Fibroblast of lung (primary cell): ENCODE data around the gene CDY1B. TPM values are rescaled to one million over a fixed set of nuclear protein-coding genes. Genes with fewer than 3 reads are reported as not detected.
"Not testable (repeated sequence)": the region's sequence is repeated elsewhere in the genome, so short reads cannot be mapped to it uniquely, and the experiment has no call there.

Experiments
- DNase-seq, 2 donors: peaks; one replicate each; pipeline versions ENCODE4 v3.0.0 to v3.0.0-alpha.2; 2010; ENCODE audit warnings: low read depth in 2 of 2
- H2AFZ ChIP-seq: 2 replicates; pipeline ENCODE4 v1.5.1; 2012; ENCODE audit warnings: low read length, control low read depth, inconsistent platforms
- H3K27ac ChIP-seq: 2 replicates; pipeline ENCODE4 v1.5.1; 2011; ENCODE audit warnings: low read length, control low read depth; ENCODE audit not compliant: insufficient read depth
- H3K27me3 ChIP-seq: 2 replicates; pipeline ENCODE4 v1.5.1; 2011; ENCODE audit warnings: mild to moderate bottlenecking, low read length; ENCODE audit not compliant: control insufficient read depth, insufficient read depth
- H3K36me3 ChIP-seq: 2 replicates; pipeline ENCODE4 v1.5.1; 2011; ENCODE audit warnings: low read length; ENCODE audit not compliant: control insufficient read depth, insufficient read depth
- H3K4me1 ChIP-seq: 2 replicates; pipeline ENCODE4 v1.5.1; 2011; ENCODE audit warnings: low read length; ENCODE audit not compliant: control insufficient read depth, insufficient read depth; ENCODE audit errors: extremely low read depth
- H3K4me2 ChIP-seq: 2 replicates; pipeline ENCODE4 v1.5.1; 2011; ENCODE audit warnings: low read length, control low read depth; ENCODE audit not compliant: insufficient read depth; ENCODE audit errors: extremely low read depth
- H3K4me3 ChIP-seq, 4 experiments: fragments of 200-600 bp in 1 of 4; sonication (generic) in 1 of 4; replicated peaks in 1 of 4; 2 replicates each; pipeline ENCODE4 v1.5.1; 2011 to 2016; ENCODE audit warnings: low read length in 4 of 4, low read depth in 3 of 4, mild to moderate bottlenecking in 3 of 4, control low read depth in 2 of 4, inconsistent platforms in 1 of 4, mixed read lengths in 1 of 4; ENCODE audit not compliant: insufficient read depth in 1 of 4; ENCODE audit errors: control extremely low read depth in 1 of 4
- H3K79me2 ChIP-seq: 2 replicates; pipeline ENCODE4 v1.5.1; 2012; ENCODE audit warnings: mild to moderate bottlenecking, low read length, inconsistent platforms; ENCODE audit not compliant: control insufficient read depth, insufficient read depth
- H3K9ac ChIP-seq: 2 replicates; pipeline ENCODE4 v1.5.1; 2011; ENCODE audit warnings: mild to moderate bottlenecking, low read length, control low read depth; ENCODE audit not compliant: insufficient read depth
- H3K9me3 ChIP-seq: 2 replicates; pipeline ENCODE4 v1.5.1; 2012; ENCODE audit warnings: low read depth, low read length; ENCODE audit not compliant: control insufficient read depth, insufficient read depth
- H4K20me1 ChIP-seq: 2 replicates; pipeline ENCODE4 v1.5.1; 2011; ENCODE audit warnings: low read length; ENCODE audit not compliant: control insufficient read depth, insufficient read depth; ENCODE audit errors: extremely low read depth
- polyA minus RNA-seq: library from RNA; depleted of rRNA, polyadenylated mRNA; stranded (reverse); fragments of >200 nt; gene quantifications from 2 replicates; pipeline ENCODE4 v1.2.3, GENCODE V29; 2011; ENCODE audit warnings: low replicate concordance
- polyA plus RNA-seq, 2 donors: library from polyadenylated mRNA; depleted of rRNA in 1 of 2; stranded (reverse) in 1 of 2; unstranded in 1 of 2; fragments of >200 nt; gene quantifications; 2 replicates each; pipeline ENCODE4 v1.2.1, GENCODE V29; 2011 to 2012; ENCODE audit warnings: missing spikeins in 1 of 2
- total RNA-seq: library from RNA; depleted of rRNA; stranded (reverse); fragments of >200 nt; gene quantifications from 2 replicates; pipeline ENCODE4 v1.2.1, GENCODE V29; 2014

CDY1B gene, protein sequence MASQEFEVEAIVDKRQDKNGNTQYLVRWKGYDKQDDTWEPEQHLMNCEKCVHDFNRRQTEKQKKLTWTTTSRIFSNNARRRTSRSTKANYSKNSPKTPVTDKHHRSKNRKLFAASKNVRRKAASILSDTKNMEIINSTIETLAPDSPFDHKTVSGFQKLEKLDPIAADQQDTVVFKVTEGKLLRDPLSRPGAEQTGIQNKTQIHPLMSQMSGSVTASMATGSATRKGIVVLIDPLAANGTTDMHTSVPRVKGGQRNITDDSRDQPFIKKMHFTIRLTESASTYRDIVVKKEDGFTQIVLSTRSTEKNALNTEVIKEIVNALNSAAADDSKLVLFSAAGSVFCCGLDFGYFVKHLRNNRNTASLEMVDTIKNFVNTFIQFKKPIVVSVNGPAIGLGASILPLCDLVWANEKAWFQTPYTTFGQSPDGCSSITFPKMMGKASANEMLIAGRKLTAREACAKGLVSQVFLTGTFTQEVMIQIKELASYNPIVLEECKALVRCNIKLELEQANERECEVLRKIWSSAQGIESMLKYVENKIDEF
- not detected in 2 replicates for total RNA-seq
- not detected in 2 replicates for polyA plus RNA-seq
- polyA plus RNA-seq (2012), result not detected in 2 replicates
- polyA minus RNA-seq, result not detected in 2 replicates

DNA sequence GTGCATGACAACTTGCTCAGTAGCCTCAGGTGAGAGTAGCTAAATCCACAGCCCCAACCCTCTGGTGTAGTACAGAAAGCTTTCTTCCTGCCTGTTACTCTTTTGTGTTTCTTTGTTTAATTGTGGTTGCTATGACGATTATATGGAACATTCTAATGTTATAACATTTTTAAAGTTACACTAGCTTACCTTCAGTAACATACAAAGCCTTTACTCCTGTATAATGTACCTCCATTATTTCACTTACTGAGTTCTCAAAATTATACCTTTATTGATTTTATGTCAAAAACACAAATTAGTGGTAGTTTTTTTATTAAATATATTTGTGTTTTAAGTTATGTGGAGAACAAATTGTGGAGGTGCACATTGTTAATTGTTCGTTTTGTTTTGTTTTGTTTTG lies at the start of gene CDY1B:
TSS of gene CDY1B (minus strand) at position 101 of the 400 bp plus-strand sequence. CDS start 331 bp downstream, outside the sequence.
- not testable (repeated sequence) for H3K9me3 ChIP-seq, H3K4me2 ChIP-seq, H3K79me2 ChIP-seq, H3K27ac ChIP-seq, H3K36me3 ChIP-seq, H2AFZ ChIP-seq, DNase-seq, H3K4me1 ChIP-seq, H3K27me3 ChIP-seq, H3K9ac ChIP-seq, H4K20me1 ChIP-seq, H3K4me3 ChIP-seq

DNA sequence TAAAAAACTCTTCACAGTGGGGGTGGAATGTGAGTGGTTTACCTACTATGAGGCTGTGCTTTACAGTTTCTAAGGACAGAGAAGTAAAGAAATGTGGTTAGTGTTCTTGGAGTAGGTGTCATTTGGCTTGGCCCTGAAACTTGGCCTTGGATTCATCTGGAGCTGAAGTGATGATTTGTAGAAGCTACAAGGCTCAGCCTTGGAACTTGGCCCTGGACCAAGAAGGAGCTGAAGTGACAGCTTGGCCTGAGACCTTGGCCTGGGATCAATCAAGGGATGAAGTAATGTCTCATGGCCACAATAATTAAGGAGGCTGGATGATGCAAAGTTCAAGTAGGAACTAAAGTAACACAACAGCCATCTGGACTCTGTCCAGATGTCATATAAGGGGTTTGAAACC lies 1.7 kb upstream of the CDY1B start:
- H3K27me3 ChIP-seq, DNase-seq, H3K27ac ChIP-seq, H3K9ac ChIP-seq, H2AFZ ChIP-seq, H3K36me3 ChIP-seq, H3K4me2 ChIP-seq, H3K4me3 ChIP-seq, H3K79me2 ChIP-seq, H4K20me1 ChIP-seq, H3K4me1 ChIP-seq, H3K9me3 ChIP-seq: not testable (repeated sequence)

DNA sequence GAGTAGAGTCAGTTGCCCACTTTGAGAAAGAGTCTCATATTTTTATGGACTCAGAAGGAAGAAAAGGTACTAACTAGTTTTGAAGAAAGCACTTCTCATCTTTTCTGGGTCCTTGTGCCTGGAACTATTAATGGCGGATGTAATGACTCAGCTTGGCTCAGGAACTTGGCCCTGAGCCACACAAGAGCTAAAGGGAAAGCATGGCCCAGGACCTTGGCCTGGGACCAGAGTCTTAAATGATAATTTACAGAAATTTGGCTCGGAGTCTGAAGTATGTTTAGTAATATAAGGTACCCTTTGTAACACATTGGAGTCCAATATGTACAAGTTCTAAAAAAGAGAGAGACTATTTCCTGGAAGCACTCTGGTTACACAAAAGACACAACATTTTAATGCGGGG lies 4.6 kb downstream of the CDY1B start:
- H3K4me3 ChIP-seq, H3K36me3 ChIP-seq, H4K20me1 ChIP-seq, H3K9ac ChIP-seq, H3K27me3 ChIP-seq, H3K4me1 ChIP-seq, H3K79me2 ChIP-seq, H3K27ac ChIP-seq, DNase-seq, H3K9me3 ChIP-seq, H3K4me2 ChIP-seq, H2AFZ ChIP-seq: not testable (repeated sequence)

DNA sequence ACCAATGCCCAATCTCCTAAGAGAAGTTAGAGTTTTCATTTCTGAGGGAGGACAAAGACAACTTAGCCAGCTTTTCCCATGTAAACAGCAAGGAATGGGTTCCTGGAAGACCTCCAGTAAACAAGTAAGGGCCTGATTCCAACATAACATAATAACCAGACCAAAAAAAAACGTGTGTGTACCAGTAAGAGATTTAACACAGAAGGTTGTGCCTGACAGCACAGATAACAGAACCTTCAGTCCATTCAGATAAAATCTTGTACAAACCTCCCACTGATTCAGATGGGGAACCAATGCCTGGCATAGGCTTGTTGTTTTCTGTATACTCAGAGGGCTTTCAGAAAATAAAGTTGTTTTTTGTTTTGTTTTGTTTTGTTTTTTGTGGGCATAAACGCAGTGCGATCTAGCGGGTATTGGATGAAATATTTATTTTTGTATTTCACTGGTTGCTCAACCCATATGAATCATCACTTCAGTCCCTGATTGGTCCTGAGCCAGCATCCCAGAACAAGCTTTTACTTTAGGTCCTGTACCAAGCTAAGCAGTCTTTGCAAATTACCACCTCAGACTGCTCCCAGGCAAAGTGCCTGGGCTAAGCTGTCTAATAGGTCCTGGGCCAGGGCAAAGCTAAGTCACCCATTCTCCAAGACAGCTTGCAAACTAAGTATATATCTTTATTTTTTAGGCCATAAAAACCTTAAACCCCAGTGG lies 8.7 kb downstream of the CDY1B start:
- H3K9ac ChIP-seq, H3K4me2 ChIP-seq, H3K36me3 ChIP-seq, H3K27ac ChIP-seq, H3K79me2 ChIP-seq, H3K4me3 ChIP-seq, DNase-seq, H2AFZ ChIP-seq, H4K20me1 ChIP-seq, H3K27me3 ChIP-seq, H3K9me3 ChIP-seq, H3K4me1 ChIP-seq: not testable (repeated sequence)

DNA sequence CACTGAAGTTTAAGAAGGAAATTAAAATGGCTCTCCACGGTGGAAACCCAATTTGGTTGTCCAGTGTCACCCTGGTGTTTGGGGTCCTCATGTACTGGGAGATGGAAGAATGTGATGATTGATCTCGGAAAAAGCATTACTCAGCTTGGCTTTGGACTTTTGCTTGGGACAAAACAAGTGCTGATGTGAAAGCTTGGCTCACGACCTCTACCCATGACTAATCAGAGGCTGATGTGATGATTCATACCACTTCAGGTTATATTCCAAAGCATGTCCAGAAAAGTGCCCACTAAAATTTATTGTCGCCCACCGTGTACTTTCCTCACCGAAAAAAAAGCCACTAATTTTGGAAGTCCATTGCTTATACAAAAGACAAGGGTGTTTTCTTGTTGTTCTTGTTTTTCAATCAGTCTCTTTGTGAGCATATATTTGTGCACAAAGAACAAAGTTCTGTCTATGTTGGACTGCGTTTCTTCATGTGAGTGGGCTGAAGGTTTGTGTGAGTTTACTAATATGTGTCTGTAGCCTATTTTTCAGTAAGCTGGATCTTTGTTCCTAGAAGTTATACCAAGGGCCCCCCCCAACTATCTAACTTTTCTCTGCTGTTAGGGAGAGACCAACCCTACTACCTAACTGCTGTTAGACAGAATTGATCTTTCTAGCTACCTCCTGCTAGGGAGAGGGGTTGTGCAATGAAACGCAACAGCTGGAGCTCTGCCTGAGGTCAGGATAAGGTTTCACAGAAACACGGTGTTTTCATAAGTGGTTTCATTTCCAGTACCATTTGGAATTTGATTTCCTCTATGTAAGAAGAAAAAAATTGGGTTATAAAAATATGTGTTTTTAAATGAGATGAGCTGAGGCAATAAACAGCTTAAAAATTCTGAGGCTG lies 21.4 kb downstream of the CDY1B start:
- not testable (repeated sequence) for H3K9ac ChIP-seq, H3K9me3 ChIP-seq, H3K4me3 ChIP-seq, H3K79me2 ChIP-seq, H3K4me2 ChIP-seq, H2AFZ ChIP-seq, H3K36me3 ChIP-seq, H3K27ac ChIP-seq, DNase-seq, H4K20me1 ChIP-seq, H3K4me1 ChIP-seq, H3K27me3 ChIP-seq
